Measurements from ENCODE around the gene MMP11.

DNA sequence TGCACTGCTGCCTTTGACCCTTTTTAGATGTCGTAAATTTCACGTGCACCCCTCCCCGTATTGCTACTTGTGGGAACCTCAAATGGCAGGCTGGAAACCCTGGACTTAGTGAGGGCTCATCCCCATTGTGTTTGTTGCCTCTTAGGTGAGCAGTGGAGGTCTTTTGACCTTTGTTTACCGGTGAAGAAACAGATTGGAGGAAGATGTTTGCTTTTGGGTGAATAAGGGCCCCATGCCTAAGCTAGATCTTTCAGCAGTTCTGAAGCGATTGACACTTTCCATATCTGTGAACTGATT lies 14.9 kb downstream of the MMP11 start:
- TF ChIP-seq, protein P1, sequence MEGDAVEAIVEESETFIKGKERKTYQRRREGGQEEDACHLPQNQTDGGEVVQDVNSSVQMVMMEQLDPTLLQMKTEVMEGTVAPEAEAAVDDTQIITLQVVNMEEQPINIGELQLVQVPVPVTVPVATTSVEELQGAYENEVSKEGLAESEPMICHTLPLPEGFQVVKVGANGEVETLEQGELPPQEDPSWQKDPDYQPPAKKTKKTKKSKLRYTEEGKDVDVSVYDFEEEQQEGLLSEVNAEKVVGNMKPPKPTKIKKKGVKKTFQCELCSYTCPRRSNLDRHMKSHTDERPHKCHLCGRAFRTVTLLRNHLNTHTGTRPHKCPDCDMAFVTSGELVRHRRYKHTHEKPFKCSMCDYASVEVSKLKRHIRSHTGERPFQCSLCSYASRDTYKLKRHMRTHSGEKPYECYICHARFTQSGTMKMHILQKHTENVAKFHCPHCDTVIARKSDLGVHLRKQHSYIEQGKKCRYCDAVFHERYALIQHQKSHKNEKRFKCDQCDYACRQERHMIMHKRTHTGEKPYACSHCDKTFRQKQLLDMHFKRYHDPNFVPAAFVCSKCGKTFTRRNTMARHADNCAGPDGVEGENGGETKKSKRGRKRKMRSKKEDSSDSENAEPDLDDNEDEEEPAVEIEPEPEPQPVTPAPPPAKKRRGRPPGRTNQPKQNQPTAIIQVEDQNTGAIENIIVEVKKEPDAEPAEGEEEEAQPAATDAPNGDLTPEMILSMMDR (conservative IDR thresholded peaks at IDR 0.05; ENCODE audit: low read depth in 2 of 2) = no peak
- TF ChIP-seq JUNB (IDR thresholded peaks at IDR 0.05; ENCODE audit: unreplicated experiment) (no peak), EZH2phosphoT487 (IDR thresholded peaks at IDR 0.05; ENCODE audit: unreplicated experiment) (no peak), POLR2AphosphoS5 (IDR thresholded peaks at IDR 0.05; ENCODE audit: low read depth) (no peak), CREB1 (CRISPR knock-in tag; IDR thresholded peaks at IDR 0.05; ENCODE audit: low read depth) (no peak), STAT1 (IDR thresholded peaks at IDR 0.05; ENCODE audit: unreplicated experiment) (no peak), EZH2 (IDR thresholded peaks at IDR 0.05; ENCODE audit: low read depth, unreplicated experiment) (no peak), NANOG (IDR thresholded peaks at IDR 0.05; ENCODE audit: borderline replicate concordance) (no peak)
